Activated CD4-positive, alpha-beta T cell treated with anti-CD3 and anti-CD28 coated beads, Interleukin-2, Interleukin-4, amounts not matched to agents 100 ng/mL and 50 ng/mL, durations not matched to agents 16 hours and 8 hours (primary cell): ENCODE data around the gene MRPS15.

ENCODE experiments used
- DNase-seq: peaks from one replicate; pipeline ENCODE4 v3.0.0-alpha.2; 2020; ENCODE audit warnings: low spot score

The MRPS15 gene

GRCh38 chr1:36457691-36458090, 6.5 kb downstream of the MRPS15 start:
- DNase-seq: peak; percentile 66

- no peak for DNase-seq
These were observed 7.7 kb downstream of the MRPS15 start for GRCh38 chr1:36456391-36456928.

- no peak for DNase-seq
These were observed 8.8 kb downstream of the MRPS15 start for GRCh38 chr1:36455386-36455785.

GRCh38 chr1:36453600-36454388, 10.4 kb downstream of the MRPS15 start:
- DNase-seq: no peak

- DNase-seq: no peak
These were observed 11.1 kb downstream of the MRPS15 start for GRCh38 chr1:36453051-36453450.

GRCh38 chr1:36450919-36451305, 13.3 kb downstream of the MRPS15 start:
- no peak for DNase-seq

GRCh38 chr1:36450270-36450918, 13.8 kb downstream of the MRPS15 start, which contains the start of gene OSCP1:
TSS of gene OSCP1 (minus strand) at chr1:36450451. CDS start at chr1:36450369, 82 bp downstream.
- DNase-seq: peak; percentile 93

GRCh38 chr1:36448530-36449056, 15.6 kb downstream of the MRPS15 start:
- no peak for DNase-seq

- no peak for DNase-seq
These were observed 16.7 kb downstream of the MRPS15 start for GRCh38 chr1:36447450-36447849.

- DNase-seq: no peak
These were observed 17.4 kb downstream of the MRPS15 start for GRCh38 chr1:36446746-36447145.

- peak; percentile 47 for DNase-seq
These were observed 17.9 kb downstream of the MRPS15 start for GRCh38 chr1:36446271-36446670.

- no peak for DNase-seq
These were observed 20.9 kb downstream of the MRPS15 start for GRCh38 chr1:36443297-36443696.

- DNase-seq: no peak
These were observed 21.8 kb downstream of the MRPS15 start for GRCh38 chr1:36442337-36442736.

- no peak for DNase-seq
These were observed 23.5 kb downstream of the MRPS15 start for GRCh38 chr1:36440646-36441045.

- DNase-seq: no peak
These were observed 24.1 kb downstream of the MRPS15 start for GRCh38 chr1:36440044-36440443.

GRCh38 chr1:36438715-36439114, 25.5 kb downstream of the MRPS15 start:
- DNase-seq: no peak

- DNase-seq: no peak
These were observed 27.4 kb downstream of the MRPS15 start for GRCh38 chr1:36436821-36437220.

GRCh38 chr1:36433102-36433501, 31.1 kb downstream of the MRPS15 start:
- DNase-seq: no peak

GRCh38 chr1:36432616-36433015, 31.6 kb downstream of the MRPS15 start:
- DNase-seq: no peak

GRCh38 chr1:36425791-36426190, 38.4 kb downstream of the MRPS15 start:
- DNase-seq: no peak

- DNase-seq: no peak
These were observed 42.5 kb downstream of the MRPS15 start for GRCh38 chr1:36421649-36422048.

- peak; percentile 92 for DNase-seq
These were observed 43.3 kb downstream of the MRPS15 start for GRCh38 chr1:36420836-36421317.

- DNase-seq: no peak
These were observed 43.8 kb downstream of the MRPS15 start for GRCh38 chr1:36420409-36420808.
